ENCODE data around the gene C12orf43. TPM values are rescaled to one million over a fixed set of nuclear protein-coding genes. Genes with fewer than 3 reads are reported as not detected.
A peak's percentile ranks its signal among the peaks of the same experiment; 100 is the strongest.

The C12orf43 gene
- total and polyA plus RNA-seq, 4 donors = 6.8 to 8.2 (median 7.6) TPM

DNA sequence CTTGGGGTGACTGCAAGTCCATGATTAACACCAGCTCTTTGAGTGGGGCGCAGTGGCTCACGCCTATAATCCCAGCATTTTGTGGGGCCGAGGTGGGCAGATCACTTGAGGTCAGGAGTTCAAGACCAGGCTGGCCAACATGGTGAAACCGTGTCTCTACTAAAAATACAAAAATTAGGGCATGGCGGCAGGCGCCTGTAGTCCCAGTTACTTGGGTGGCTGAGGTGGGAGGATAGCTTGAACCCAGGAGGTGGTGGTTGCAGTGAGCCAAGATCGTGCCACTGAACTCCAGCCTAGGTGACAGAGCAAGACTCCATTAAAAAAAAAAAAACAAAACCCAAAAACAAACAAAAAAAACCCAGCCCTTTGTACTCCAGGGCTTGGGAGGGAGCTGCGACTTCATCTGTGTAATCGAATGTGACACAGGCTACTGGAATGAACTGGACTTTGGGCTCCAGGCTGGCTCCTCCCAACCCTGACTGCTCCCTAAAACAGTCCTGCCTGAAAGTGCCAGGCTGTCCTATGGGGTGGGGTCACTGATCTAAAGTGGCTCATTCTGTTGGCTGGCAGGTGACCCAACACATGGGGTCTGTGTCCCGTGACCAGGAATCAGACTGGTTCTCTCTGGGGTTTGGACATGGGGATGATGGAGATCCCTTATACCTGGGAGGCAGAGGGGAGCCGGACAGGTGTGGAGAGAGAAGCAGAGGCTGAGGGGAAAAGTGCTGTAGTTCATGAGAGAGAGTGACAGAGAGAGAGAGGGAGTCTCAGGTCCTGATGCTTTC is 9.3 kb upstream of the C12orf43 start:
- H3K27ac ChIP-seq (ENCODE audit: low read depth in 1 of 2, low read length in 2 of 2) = peak overlapping the region; percentile 92 to 93
- H3K27me3 ChIP-seq (ENCODE audit: control insufficient read depth in 4 of 4, insufficient read depth in 4 of 4, low read length in 3 of 4) = no peaks in the 10 kb centered on the region
- peak overlapping the region; percentile 36 to 37 for H3K9ac ChIP-seq (ENCODE audit: low read depth in 1 of 2, low read length in 2 of 2)
- no peaks in the 10 kb centered on the region for H3K36me3 ChIP-seq (ENCODE audit: control insufficient read depth in 4 of 4, insufficient read depth in 3 of 4, low read depth in 1 of 4, low read length in 3 of 4)
- WGBS = 46% methylated on average over 11 of the region's 11 CpGs
- TF ChIP-seq, protein P1, sequence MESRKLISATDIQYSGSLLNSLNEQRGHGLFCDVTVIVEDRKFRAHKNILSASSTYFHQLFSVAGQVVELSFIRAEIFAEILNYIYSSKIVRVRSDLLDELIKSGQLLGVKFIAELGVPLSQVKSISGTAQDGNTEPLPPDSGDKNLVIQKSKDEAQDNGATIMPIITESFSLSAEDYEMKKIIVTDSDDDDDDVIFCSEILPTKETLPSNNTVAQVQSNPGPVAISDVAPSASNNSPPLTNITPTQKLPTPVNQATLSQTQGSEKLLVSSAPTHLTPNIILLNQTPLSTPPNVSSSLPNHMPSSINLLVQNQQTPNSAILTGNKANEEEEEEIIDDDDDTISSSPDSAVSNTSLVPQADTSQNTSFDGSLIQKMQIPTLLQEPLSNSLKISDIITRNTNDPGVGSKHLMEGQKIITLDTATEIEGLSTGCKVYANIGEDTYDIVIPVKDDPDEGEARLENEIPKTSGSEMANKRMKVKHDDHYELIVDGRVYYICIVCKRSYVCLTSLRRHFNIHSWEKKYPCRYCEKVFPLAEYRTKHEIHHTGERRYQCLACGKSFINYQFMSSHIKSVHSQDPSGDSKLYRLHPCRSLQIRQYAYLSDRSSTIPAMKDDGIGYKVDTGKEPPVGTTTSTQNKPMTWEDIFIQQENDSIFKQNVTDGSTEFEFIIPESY (IDR thresholded peaks at IDR 0.05) = peak; percentile 67
- TF ChIP-seq HNF4G (IDR thresholded peaks at IDR 0.05) (peak; percentile 96), ATF3 (IDR thresholded peaks at IDR 0.05) (peak; percentile 75), NR2F2 (IDR thresholded peaks at IDR 0.05) (peak; percentile 44), CTCF (IDR thresholded peaks at IDR 0.05; ENCODE audit: low read depth, low read length, missing input control) (no peak), EGR1 (IDR thresholded peaks at IDR 0.05; ENCODE audit: low read depth in 2 of 2) (no peak), REST (IDR thresholded peaks at IDR 0.05) (peak; percentile 78), FOXA2 (IDR thresholded peaks at IDR 0.05) (peak; percentile 68), GABPA (IDR thresholded peaks at IDR 0.05 in 1 of 2, conservative IDR thresholded peaks at IDR 0.05 in 1 of 2) (peak in 1 of 2 donors; percentile 29), MAX (IDR thresholded peaks at IDR 0.05) (peak; percentile 17), TAF1 (conservative IDR thresholded peaks at IDR 0.05) (peak; percentile 58), RXRA (IDR thresholded peaks at IDR 0.05) (peak; percentile 93 to 95), YY1 (IDR thresholded peaks at IDR 0.05) (peak; percentile 94), HNF4A (conservative IDR thresholded peaks at IDR 0.05) (peak; percentile 98 to 99), RAD21 (IDR thresholded peaks at IDR 0.05) (peak; percentile 37 to 38), FOXA1 (IDR thresholded peaks at IDR 0.05) (peak; percentile 31), SP1 (IDR thresholded peaks at IDR 0.05) (peak; percentile 99), JUND (IDR thresholded peaks at IDR 0.05) (peak; percentile 93 to 95)
- H3K9me3 ChIP-seq (ENCODE audit: control insufficient read depth in 4 of 4, low read length in 3 of 4) = no peaks in the 10 kb centered on the region
- peaks cover 1 to 33% (median 24%) of the 10 kb centered on the region in 4 donors for H3K4me1 ChIP-seq (ENCODE audit: control insufficient read depth in 4 of 4, insufficient read depth in 4 of 4, low read length in 3 of 4)
- H3K4me3 ChIP-seq (ENCODE audit: low read depth in 1 of 3, low read length in 3 of 3) = no peak overlapping the region
- peak; percentile 51 for DNase-seq (ENCODE audit: low spot score)
